Breast epithelium (tissue), 4 donors: ENCODE results near the gene FAM227B. TPM values are rescaled to one million over a fixed set of nuclear protein-coding genes. Genes with fewer than 3 reads are reported as not detected.

Experiments used
- DNase-seq, 2 donors: peaks; one replicate each; pipeline ENCODE4 v3.0.0-alpha.2; 2019; ENCODE audit warnings: low spot score in 2 of 2
- H3K27ac ChIP-seq, 2 donors: fragments of 200-600 bp; sonication (generic) in 1 of 2; one replicate each; pipeline ENCODE4 v1.5.1; 2016 to 2019; ENCODE audit warnings: mild to moderate bottlenecking in 1 of 2
- H3K27me3 ChIP-seq, 2 donors: fragments of 200-600 bp; sonication (generic) in 1 of 2; one replicate each; pipeline versions ENCODE4 v1.5.1 to v1.6.0; 2017 to 2019; ENCODE audit warnings: control low read depth in 1 of 2, mild to moderate bottlenecking in 1 of 2
- H3K36me3 ChIP-seq: fragments of 200-600 bp; one replicate; pipeline ENCODE4 v1.5.1; 2019
- H3K4me1 ChIP-seq, 2 donors: fragments of 200-600 bp; sonication (generic); one replicate each; pipeline ENCODE4 v1.5.1; 2016 to 2019; ENCODE audit warnings: control low read depth in 1 of 2
- H3K4me3 ChIP-seq, 3 donors: fragments of 200-600 bp; sonication (generic); 1 replicate in 2 of 3; 2 replicates in 1 of 3; pipeline ENCODE4 v1.5.1; 2016 to 2019; ENCODE audit warnings: mild to moderate bottlenecking in 3 of 3, moderate library complexity in 2 of 3
- H3K9me3 ChIP-seq, 2 donors: fragments of 200-600 bp; sonication (generic) in 1 of 2; one replicate each; pipeline ENCODE4 v1.5.1; 2016 to 2019; ENCODE audit warnings: control low read depth in 1 of 2
- POLR2A ChIP-seq: fragments of 450-650 bp; IDR thresholded peaks from one replicate; pipeline ENCODE4 v1.6.1; 2016; ENCODE audit warnings: antibody characterized with exemption, mild to moderate bottlenecking, moderate library complexity
- POLR2AphosphoS5 ChIP-seq, 3 donors: sonication (generic); formaldehyde crosslinking; IDR thresholded peaks; one replicate each; pipeline ENCODE4 v1.6.1; 2017; ENCODE audit warnings: antibody characterized with exemption in 3 of 3
- intact Hi-C: fragments of 100-400 bp; cut with DNase I; formaldehyde crosslinking; loops from one replicate; pipeline ENCODE4 v1.15.1; 2023; ENCODE audit warnings: low total_unique reads
- total RNA-seq, 3 donors: library from RNA; depleted of rRNA; stranded (reverse); fragments of >200 nt; gene quantifications; one replicate each; pipeline ENCODE4 v1.1.0, GENCODE V29; 2016
- TF ChIP-seq, protein P1 (sequence below), 3 donors: fragments of 450-650 bp; IDR thresholded peaks; one replicate each; pipeline ENCODE4 v1.5.1; 2016 to 2017; ENCODE audit warnings: antibody characterized with exemption in 3 of 3, mild to moderate bottlenecking in 3 of 3, moderate library complexity in 3 of 3

Gene FAM227B
- total RNA-seq, 3 donors from 2014 or later, result 1.3 to 13.0 (median 4.9) TPM

DNA sequence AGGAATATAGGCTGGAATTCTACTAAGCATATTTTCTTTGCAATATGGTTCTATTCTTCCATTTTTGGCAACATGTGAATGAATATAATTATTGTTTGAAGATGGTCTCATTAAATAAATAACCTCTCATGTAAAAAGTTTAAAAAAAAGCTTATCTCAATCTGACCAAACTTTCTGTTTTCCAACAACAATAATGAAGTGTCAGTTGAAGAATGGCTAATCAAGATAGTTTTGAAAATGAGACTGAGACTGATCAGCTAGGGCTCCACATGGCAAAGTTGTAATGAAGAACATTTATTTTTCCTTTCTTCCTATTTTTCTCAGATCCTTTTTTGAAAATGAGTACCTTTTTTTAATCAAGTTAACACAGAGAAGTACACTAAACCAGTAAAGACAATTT, 333.1 kb downstream of the FAM227B start:
- no peaks in the 10 kb centered on the region for H3K9me3 ChIP-seq
- no peak overlapping the region for H3K4me3 ChIP-seq
- no peak for DNase-seq
- no peaks in the 10 kb centered on the region for H3K4me1 ChIP-seq
- no peaks in the 10 kb centered on the region for H3K36me3 ChIP-seq
- H3K27ac ChIP-seq, result no peak overlapping the region
- no peak for TF ChIP-seq POLR2A
- TF ChIP-seq, protein P1, sequence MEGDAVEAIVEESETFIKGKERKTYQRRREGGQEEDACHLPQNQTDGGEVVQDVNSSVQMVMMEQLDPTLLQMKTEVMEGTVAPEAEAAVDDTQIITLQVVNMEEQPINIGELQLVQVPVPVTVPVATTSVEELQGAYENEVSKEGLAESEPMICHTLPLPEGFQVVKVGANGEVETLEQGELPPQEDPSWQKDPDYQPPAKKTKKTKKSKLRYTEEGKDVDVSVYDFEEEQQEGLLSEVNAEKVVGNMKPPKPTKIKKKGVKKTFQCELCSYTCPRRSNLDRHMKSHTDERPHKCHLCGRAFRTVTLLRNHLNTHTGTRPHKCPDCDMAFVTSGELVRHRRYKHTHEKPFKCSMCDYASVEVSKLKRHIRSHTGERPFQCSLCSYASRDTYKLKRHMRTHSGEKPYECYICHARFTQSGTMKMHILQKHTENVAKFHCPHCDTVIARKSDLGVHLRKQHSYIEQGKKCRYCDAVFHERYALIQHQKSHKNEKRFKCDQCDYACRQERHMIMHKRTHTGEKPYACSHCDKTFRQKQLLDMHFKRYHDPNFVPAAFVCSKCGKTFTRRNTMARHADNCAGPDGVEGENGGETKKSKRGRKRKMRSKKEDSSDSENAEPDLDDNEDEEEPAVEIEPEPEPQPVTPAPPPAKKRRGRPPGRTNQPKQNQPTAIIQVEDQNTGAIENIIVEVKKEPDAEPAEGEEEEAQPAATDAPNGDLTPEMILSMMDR (IDR thresholded peaks at IDR 0.05), result no peak
- no peak for TF ChIP-seq POLR2AphosphoS5 (IDR thresholded peaks at IDR 0.05)
- intact Hi-C loops, result no loop called here
- no peaks in the 10 kb centered on the region for H3K27me3 ChIP-seq

DNA sequence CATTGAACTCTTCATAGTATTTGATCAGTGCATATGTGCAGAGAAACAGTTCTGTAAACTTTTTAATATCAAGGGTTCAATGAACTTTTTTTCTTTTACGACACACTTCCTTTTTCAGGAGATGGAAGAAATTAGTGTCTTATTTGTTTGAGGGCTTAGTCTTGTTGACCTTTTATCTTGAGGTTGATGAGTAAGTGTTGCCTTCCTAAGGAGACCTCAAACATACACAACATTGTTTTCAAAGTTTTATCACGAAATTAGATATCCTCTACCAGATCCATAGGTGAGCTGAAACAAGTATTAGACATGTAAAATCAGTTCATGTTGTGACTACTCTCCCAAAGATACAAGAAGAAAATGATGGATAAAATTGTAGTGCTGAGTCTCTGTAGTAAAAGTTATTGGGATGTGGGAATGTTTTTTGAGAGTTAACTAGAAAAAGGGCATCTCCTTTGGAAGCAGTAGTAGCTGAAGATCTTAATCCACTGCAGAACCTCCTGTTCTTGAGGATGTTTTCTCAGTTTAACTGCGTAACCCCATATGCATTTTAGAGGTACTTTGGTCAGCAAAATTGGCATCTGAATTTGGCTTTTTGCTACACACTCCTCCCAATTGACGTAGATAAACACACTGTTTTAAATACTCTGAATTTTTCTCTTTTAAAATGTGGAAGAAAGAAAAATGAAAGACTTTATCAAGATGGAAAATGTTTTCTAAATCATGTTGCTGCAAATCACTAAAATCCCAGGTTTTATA, 333.8 kb downstream of the FAM227B start:
- Histone ChIP-seq H3K36me3 (no peaks in the 10 kb centered on the region), H3K27ac (no peak overlapping the region), H3K9me3 (no peaks in the 10 kb centered on the region), H3K4me1 (no peaks in the 10 kb centered on the region), H3K27me3 (no peaks in the 10 kb centered on the region), H3K4me3 (no peak overlapping the region)
- no peak for DNase-seq
- intact Hi-C loops, result no loop called here
- no peak for TF ChIP-seq POLR2AphosphoS5 (IDR thresholded peaks at IDR 0.05)
- TF ChIP-seq, protein P1 (IDR thresholded peaks at IDR 0.05), result no peak
- TF ChIP-seq POLR2A, result no peak

DNA sequence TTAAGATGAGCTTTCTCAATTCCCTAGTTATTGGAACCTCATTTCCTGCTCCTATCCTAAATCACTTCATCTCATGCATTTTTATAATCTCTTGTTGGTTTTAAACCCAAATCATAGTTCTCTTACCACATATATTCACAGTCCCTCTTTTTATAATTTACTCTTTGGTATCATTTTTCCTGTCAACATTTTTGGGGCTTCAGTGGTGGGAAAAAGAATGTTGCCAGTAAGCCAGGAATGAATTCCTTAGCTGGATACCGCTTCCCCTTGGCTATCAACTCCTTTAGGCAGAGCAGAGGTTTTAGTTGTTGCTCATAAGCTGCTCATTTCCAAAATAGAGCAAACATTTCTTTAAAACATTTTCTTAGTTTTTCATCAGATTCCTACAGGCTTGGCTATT, 338.3 kb downstream of the FAM227B start:
- H3K27ac ChIP-seq, result peak overlapping the region; percentile 58 to 66
- H3K27me3 ChIP-seq, result no peaks in the 10 kb centered on the region
- no peaks in the 10 kb centered on the region for H3K9me3 ChIP-seq
- intact Hi-C loops, result no loop called here
- DNase-seq, result no peak
- no peaks in the 10 kb centered on the region for H3K36me3 ChIP-seq
- H3K4me3 ChIP-seq, result no peak overlapping the region
- H3K4me1 ChIP-seq, result no peaks in the 10 kb centered on the region
- TF ChIP-seq POLR2AphosphoS5 (IDR thresholded peaks at IDR 0.05), result no peak
- TF ChIP-seq, protein P1 (IDR thresholded peaks at IDR 0.05), result no peak
- TF ChIP-seq POLR2A, result no peak

DNA sequence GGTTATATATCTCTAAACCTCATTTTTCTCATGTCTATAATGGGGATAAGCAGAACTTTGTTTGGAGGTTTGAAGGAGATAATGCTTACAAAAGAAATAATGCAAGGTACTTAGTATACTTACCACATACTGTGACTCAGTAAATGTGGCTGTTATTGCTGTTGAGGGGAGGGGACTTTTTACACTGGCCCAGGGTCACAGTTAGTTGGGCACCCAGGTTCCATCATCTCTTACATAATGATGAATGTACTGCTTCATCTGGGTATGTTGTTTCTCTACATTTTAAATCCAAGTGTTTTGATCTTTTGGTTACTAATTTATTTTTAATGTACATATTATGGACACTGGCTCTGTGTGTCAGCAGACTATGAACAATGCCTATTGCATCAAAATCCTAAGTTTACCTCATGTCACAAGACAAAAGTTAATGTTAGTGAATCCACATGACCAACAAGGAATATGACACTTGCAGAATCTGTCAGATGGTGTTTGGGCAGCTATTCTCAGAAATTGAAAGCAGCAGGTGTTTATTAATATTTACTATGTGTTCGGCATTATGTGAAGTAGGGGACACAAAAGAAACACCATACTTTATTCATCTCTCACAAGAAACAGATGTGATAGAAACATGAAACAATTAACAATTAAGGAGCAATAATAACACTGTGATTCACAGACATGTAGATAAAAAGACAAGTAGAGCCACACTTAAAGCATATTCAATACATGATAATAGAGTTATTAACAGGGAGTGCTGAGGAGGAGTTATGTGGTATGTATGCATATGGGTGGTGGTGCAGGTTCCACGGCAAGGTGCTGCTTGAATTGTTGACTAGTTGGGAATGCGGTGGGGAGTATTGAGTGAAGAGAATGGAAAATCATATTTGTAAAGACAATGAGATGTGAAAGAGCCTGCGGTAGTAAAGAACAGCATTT, 340.8 kb downstream of the FAM227B start:
- H3K4me3 ChIP-seq, result no peak overlapping the region
- H3K4me1 ChIP-seq, result no peaks in the 10 kb centered on the region
- intact Hi-C loops, result no loop called here
- DNase-seq, result no peak
- H3K36me3 ChIP-seq, result no peaks in the 10 kb centered on the region
- no peaks in the 10 kb centered on the region for H3K9me3 ChIP-seq
- no peak overlapping the region for H3K27ac ChIP-seq
- no peaks in the 10 kb centered on the region for H3K27me3 ChIP-seq
- TF ChIP-seq, protein P1 (IDR thresholded peaks at IDR 0.05), result no peak
- no peak for TF ChIP-seq POLR2AphosphoS5 (IDR thresholded peaks at IDR 0.05)
- TF ChIP-seq POLR2A, result no peak

DNA sequence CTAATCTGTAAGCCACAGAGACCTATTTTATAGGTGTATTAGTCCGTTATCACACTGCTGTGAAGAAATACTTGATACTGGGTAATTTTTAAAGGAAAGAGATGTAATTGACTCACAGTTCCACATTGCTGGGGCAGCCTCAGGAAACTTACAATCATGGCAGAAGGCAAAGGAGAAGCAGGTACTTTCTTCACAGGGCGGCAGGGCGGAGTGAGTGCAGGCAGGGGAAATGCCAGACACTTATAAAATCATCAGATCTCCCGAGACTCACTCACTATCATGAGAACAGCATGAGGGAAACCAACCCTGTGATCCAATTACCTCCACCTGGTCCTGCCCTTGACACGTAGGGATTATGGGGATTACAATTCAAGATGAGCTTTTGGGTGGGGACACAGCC, 341.9 kb downstream of the FAM227B start:
- no peak for DNase-seq
- intact Hi-C loops, result no loop called here
- H3K4me3 ChIP-seq, result no peak overlapping the region
- no peaks in the 10 kb centered on the region for H3K9me3 ChIP-seq
- no peaks in the 10 kb centered on the region for H3K27me3 ChIP-seq
- no peaks in the 10 kb centered on the region for H3K36me3 ChIP-seq
- TF ChIP-seq POLR2A, result no peak
- TF ChIP-seq, protein P1 (IDR thresholded peaks at IDR 0.05), result no peak
- no peak for TF ChIP-seq POLR2AphosphoS5 (IDR thresholded peaks at IDR 0.05)
- no peaks in the 10 kb centered on the region for H3K4me1 ChIP-seq
- no peak overlapping the region for H3K27ac ChIP-seq
